Measurements from ENCODE around the gene SFTPB.

The SFTPB gene

GRCh38 chr2:85703329-85703728, 35.3 kb upstream of the SFTPB start:
- no peak for DNase-seq (ENCODE audit: low read depth)
- no peak overlapping the region for H3K4me3 ChIP-seq (ENCODE audit: control insufficient read depth, low read depth, low read length)
- no peak for TF ChIP-seq CTCF (conservative IDR thresholded peaks at IDR 0.05; ENCODE audit: control insufficient read depth, insufficient read depth, low read depth, low read length)

DNA sequence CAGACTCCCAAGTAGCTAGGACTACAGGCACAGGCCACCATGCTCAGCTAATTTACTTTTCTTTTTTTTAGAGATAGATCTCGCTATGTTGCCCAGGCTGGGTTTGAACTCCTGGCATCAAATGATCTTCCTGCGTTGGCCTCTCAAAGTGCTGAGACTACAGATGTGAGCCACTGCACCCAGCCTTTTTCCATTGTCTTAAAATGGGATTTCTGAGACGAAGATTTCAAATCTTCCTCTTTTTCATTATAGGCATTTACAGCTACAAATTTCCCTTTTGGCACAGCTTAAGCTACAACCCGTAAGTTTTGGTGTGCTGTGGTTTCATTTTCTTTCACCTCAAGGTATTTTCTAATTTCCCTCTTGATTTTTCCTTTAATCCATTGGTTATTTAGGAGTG, 34.8 kb upstream of the SFTPB start:
- no peak overlapping the region for H3K4me3 ChIP-seq (ENCODE audit: control insufficient read depth, low read depth, low read length)
- no peak for DNase-seq (ENCODE audit: low read depth)
- no peak for TF ChIP-seq CTCF (conservative IDR thresholded peaks at IDR 0.05; ENCODE audit: control insufficient read depth, insufficient read depth, low read depth, low read length)

GRCh38 chr2:85702172-85702571, 34.2 kb upstream of the SFTPB start:
- no peak for TF ChIP-seq CTCF (conservative IDR thresholded peaks at IDR 0.05; ENCODE audit: control insufficient read depth, insufficient read depth, low read depth, low read length)
- H3K4me3 ChIP-seq (ENCODE audit: control insufficient read depth, low read depth, low read length): no peak overlapping the region
- DNase-seq (ENCODE audit: low read depth): peak; percentile 84

DNA sequence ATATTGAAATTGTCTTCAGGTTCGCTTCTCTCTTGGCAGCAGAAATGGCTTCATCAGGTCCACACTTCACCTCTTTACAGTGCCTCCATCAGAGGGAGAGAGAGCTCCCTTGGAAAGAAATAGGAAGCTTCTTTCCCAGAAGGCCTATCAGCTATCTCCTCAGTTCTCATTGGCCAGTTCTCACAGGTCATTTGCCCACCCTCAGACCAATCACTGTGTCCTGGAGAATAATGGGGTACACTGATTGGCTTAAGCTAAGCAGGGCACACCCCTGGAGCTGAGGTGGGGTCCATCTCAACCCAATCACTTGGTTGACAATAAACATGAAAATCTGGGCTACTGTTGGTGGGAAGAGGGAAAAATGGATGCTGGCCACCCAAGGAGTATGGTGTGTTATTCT, 31.3 kb upstream of the SFTPB start:
- DNase-seq (ENCODE audit: low read depth): no peak
- TF ChIP-seq CTCF (conservative IDR thresholded peaks at IDR 0.05; ENCODE audit: control insufficient read depth, insufficient read depth, low read depth, low read length): no peak
- no peak overlapping the region for H3K4me3 ChIP-seq (ENCODE audit: control insufficient read depth, low read depth, low read length)

DNA sequence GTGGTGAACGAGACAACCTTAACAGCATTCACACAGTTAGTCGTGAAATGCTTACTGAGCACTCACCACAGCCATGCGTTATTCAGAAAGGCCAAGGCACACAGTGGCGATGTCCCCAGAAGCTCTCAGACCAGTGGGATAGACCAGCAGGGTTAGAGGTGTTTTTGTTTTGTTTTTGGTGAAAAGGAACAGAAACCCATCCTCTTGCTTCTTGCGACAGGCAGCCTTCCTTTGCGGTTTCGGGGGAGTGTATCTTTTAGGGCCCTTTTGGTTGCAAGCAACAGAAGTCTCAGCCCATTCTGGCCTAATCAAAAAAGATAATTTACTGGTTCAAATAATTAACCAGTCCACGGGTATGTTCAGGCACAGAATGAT, 30.9 kb upstream of the SFTPB start:
- DNase-seq (ENCODE audit: low read depth): no peak
- H3K4me3 ChIP-seq (ENCODE audit: control insufficient read depth, low read depth, low read length): no peak overlapping the region
- TF ChIP-seq CTCF (conservative IDR thresholded peaks at IDR 0.05; ENCODE audit: control insufficient read depth, insufficient read depth, low read depth, low read length): no peak

- TF ChIP-seq CTCF (conservative IDR thresholded peaks at IDR 0.05; ENCODE audit: control insufficient read depth, insufficient read depth, low read depth, low read length): no peak
- no peak overlapping the region for H3K4me3 ChIP-seq (ENCODE audit: control insufficient read depth, low read depth, low read length)
- DNase-seq (ENCODE audit: low read depth): no peak
Measured at GRCh38 chr2:85698184-85698879, 30.3 kb upstream of the SFTPB start.

DNA sequence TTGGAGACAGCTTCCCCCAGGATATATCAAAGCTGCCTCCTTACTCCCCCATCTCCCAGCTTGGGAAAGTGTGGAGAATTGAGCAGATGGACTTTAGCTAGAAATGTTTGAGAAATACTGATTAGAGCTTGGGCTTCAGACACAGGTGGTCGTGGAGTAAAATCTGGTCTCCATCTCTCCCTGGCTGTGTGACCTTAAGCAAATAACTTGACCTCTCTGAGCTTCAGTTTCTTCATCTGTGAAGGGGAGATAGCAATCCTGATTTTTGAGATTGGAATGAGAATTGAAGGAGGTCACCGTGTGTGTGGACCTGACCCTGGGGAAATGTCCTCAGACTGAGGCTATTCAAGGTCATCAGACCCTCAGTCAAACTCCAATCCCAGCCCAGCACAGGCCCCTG, 29.7 kb upstream of the SFTPB start:
- H3K4me3 ChIP-seq (ENCODE audit: control insufficient read depth, low read depth, low read length): no peak overlapping the region
- no peak for TF ChIP-seq CTCF (conservative IDR thresholded peaks at IDR 0.05; ENCODE audit: control insufficient read depth, insufficient read depth, low read depth, low read length)
- no peak for DNase-seq (ENCODE audit: low read depth)
